GM04504 (cell line): ENCODE measurements around the gene ZNF583.

Experiments used
- DNase-seq: peaks from one replicate; pipeline ENCODE4 v3.0.0-alpha.2; 2012; ENCODE audit warnings: low read depth

The ZNF583 gene

GRCh38 chr19:56474308-56474707 is 70.2 kb downstream of the ZNF583 start:
- DNase-seq: no peak

DNA sequence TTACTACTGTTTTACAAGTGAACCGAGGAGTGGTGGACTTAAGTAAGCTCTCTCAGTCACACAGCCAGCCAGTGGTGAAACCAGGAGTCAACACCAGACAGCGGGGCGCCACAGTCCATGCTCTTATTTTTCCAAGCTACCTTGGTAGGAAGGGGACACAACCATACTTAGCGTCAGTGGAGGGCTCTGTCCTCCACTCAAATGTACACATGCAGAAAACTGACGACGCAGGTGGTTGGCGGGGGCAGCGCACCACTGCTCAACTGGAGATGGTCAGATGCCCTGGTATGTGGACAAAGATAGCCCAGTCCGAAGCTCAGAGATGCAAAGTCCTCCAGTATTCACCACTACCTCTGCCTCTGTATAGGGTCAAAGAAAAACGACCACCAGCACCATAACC is 72.0 kb downstream of the ZNF583 start:
- DNase-seq: no peak
